K562 (cell line): Measurements from ENCODE around the gene ZNF680. TPM values are rescaled to one million over a fixed set of nuclear protein-coding genes. Genes with fewer than 3 reads are reported as not detected.

Experiments
- ATAC-seq: fragments of 200-7000 bp; cut with Tn5 transposase; 3 replicates; pipeline ENCODE4 v1.9.1; 2020; ENCODE audit warnings: moderate library complexity
- BruUV-seq: library from RNA; stranded (reverse); fragments of 400-500 nt; replicated peaks from 2 replicates; lab custom pipeline; 2021; lab: Mats Ljungman, UMichigan
- CTCF ChIA-PET: fragments of 300-600 bp; formaldehyde crosslinking; extraction: SDS; loops from one replicate; lab custom pipeline; 2021; ENCODE audit warnings: low intra/inter-chr PET ratio; lab: Yijun Ruan, JAX
- POLR2A ChIA-PET: fragments of 300-600, 350-650 bp; sonication (Branson Sonifier 250); formaldehyde crosslinking; extraction: SDS; loops from one replicate; lab custom pipeline; 2021; ENCODE audit warnings: antibody characterized with exemption, inconsistent platforms; lab: Yijun Ruan, JAX
- DNase-seq, 4 experiments: peaks; one replicate each; pipeline versions ENCODE4 v3.0.0 to v3.0.0-alpha.2; 2011 to 2018; ENCODE audit warnings: low spot score in 3 of 4, mixed read lengths in 3 of 4; ENCODE audit errors: extremely low read depth in 1 of 4
- FAIRE-seq: peaks from 2 replicates; lab custom pipeline; 2011; peaks lifted over from hg19 to GRCh38; lab: Jason Lieb, UNC
- H2AFZ ChIP-seq: 2 replicates; pipeline ENCODE4 v1.6.0; 2011; ENCODE audit warnings: low read depth, low read length, control low read depth, inconsistent platforms
- H3K27ac ChIP-seq: fragments of 200-600 bp; 3 replicates; pipeline ENCODE4 v1.8.0; 2011; ENCODE audit warnings: low read depth, mild to moderate bottlenecking, control low read depth, inconsistent platforms, low read length, moderate library complexity, mixed read lengths; ENCODE audit errors: extremely low read depth
- H3K27me3 ChIP-seq, 2 experiments: fragments of 300-600 bp in 1 of 2; 2 replicates in 1 of 2; 3 replicates in 1 of 2; pipeline versions ENCODE4 v1.6.0 to v1.8.0; 2011; ENCODE audit warnings: inconsistent platforms in 2 of 2, low read length in 2 of 2, mild to moderate bottlenecking in 1 of 2, mixed read lengths in 1 of 2, moderate library complexity in 1 of 2; ENCODE audit not compliant: control insufficient read depth in 2 of 2, insufficient read depth in 2 of 2
- H3K36me3 ChIP-seq: fragments of 300-600 bp; 3 replicates; pipeline ENCODE4 v1.8.0; 2011; ENCODE audit warnings: mild to moderate bottlenecking, low read length, inconsistent platforms; ENCODE audit not compliant: control insufficient read depth, insufficient read depth
- H3K4me1 ChIP-seq, 2 experiments: fragments of 200-600 bp in 1 of 2; replicated peaks in 1 of 2; 2 replicates in 1 of 2; 3 replicates in 1 of 2; pipeline versions ENCODE4 v1.5.1 to v1.8.0; 2011; ENCODE audit warnings: inconsistent platforms in 2 of 2, low read length in 2 of 2, mild to moderate bottlenecking in 1 of 2, mixed read lengths in 1 of 2, moderate library complexity in 1 of 2; ENCODE audit not compliant: control insufficient read depth in 2 of 2, insufficient read depth in 2 of 2
- H3K4me2 ChIP-seq: 2 replicates; pipeline ENCODE4 v1.6.1; 2011; ENCODE audit warnings: low read length, control low read depth, inconsistent platforms, mixed read lengths; ENCODE audit not compliant: insufficient read depth
- H3K4me3 ChIP-seq: fragments of 200-600 bp; sonication (generic), shearing (Covaris generic); 2 replicates; pipeline ENCODE4 v1.5.1; 2016; ENCODE audit warnings: control low read depth, inconsistent platforms
- H3K79me2 ChIP-seq: fragments of 200-600 bp; 3 replicates; pipeline ENCODE4 v1.8.0; 2011; ENCODE audit warnings: low read length, inconsistent platforms; ENCODE audit not compliant: control insufficient read depth, insufficient read depth
- H3K9ac ChIP-seq, 2 experiments: 2 replicates each; pipeline versions ENCODE4 v1.6.0 to v1.6.1; 2011; ENCODE audit warnings: low read depth in 2 of 2, low read length in 2 of 2, control low read depth in 1 of 2, inconsistent platforms in 1 of 2, mild to moderate bottlenecking in 1 of 2, mixed read lengths in 1 of 2; ENCODE audit not compliant: insufficient read depth in 1 of 2
- H3K9me1 ChIP-seq: one replicate; pipeline ENCODE4 v1.6.0; 2011; ENCODE audit warnings: inconsistent platforms, mild to moderate bottlenecking, low read length, moderate library complexity; ENCODE audit not compliant: control insufficient read depth, insufficient read depth
- H3K9me3 ChIP-seq: replicated peaks from 2 replicates; pipeline ENCODE4 v1.5.1; 2011; ENCODE audit warnings: low read depth, low read length, inconsistent platforms; ENCODE audit not compliant: control insufficient read depth, insufficient read depth
- H4K20me1 ChIP-seq: replicated peaks from 2 replicates; pipeline ENCODE4 v1.6.1; 2011; ENCODE audit warnings: low read length, inconsistent platforms, mixed read lengths; ENCODE audit not compliant: control insufficient read depth, insufficient read depth
- ARID1B ChIP-seq: fragments of 450-650 bp; IDR thresholded peaks from 2 replicates; pipeline ENCODE4 v1.6.1; 2016; ENCODE audit warnings: antibody characterized with exemption, mild to moderate bottlenecking, inconsistent platforms
- C11orf30 ChIP-seq: fragments of 450-650 bp; IDR thresholded peaks from 2 replicates; pipeline ENCODE4 v1.6.1; 2016; ENCODE audit warnings: low read depth, mild to moderate bottlenecking
- DPF2 ChIP-seq: fragments of 450-650 bp; IDR thresholded peaks from 2 replicates; pipeline ENCODE4 v1.6.1; 2016
- EP400 ChIP-seq: fragments of 450-650 bp; IDR thresholded peaks from 2 replicates; pipeline ENCODE4 v1.6.1; 2017; ENCODE audit warnings: antibody characterized with exemption, mild to moderate bottlenecking, moderate library complexity
- ESRRB ChIP-seq: fragments of 250-450 bp; sonication (Bioruptor Pico); IDR thresholded peaks from 2 replicates; pipeline ENCODE4 v1.5.0; 2020; ENCODE audit warnings: mild to moderate bottlenecking, moderate library complexity, borderline replicate concordance
- KDM5B ChIP-seq: fragments of 200-600 bp; sonication (generic); IDR thresholded peaks from 2 replicates; pipeline ENCODE4 v1.6.1; 2012; ENCODE audit warnings: low read depth, mild to moderate bottlenecking, moderate library complexity, low read length, control low read depth, inconsistent platforms; ENCODE audit not compliant: insufficient replicate concordance
- MAFF ChIP-seq: IDR thresholded peaks from 2 replicates; pipeline ENCODE4 v1.6.1; 2012; ENCODE audit warnings: low read length, improper control_type of control experiment
- MAFG ChIP-seq: fragments of 450-650 bp; conservative IDR thresholded peaks from 2 replicates; pipeline ENCODE4 v1.6.1; 2016; ENCODE audit warnings: missing genetic modification characterization, missing compliant biosample characterization
- MAFK ChIP-seq: IDR thresholded peaks from 2 replicates; pipeline ENCODE4 v1.6.1; 2011; ENCODE audit warnings: low read length, improper control_type of control experiment
- NFE2 ChIP-seq: IDR thresholded peaks from 2 replicates; pipeline ENCODE4 v1.6.1; 2014; ENCODE audit warnings: antibody characterized with exemption, low read depth
- NFE2L1 ChIP-seq: fragments of 450-650 bp; IDR thresholded peaks from 2 replicates; pipeline ENCODE4 v1.6.1; 2016; ENCODE audit warnings: missing genetic modification characterization, low read depth, mild to moderate bottlenecking, missing compliant biosample characterization, moderate library complexity, borderline replicate concordance
- SMARCE1 ChIP-seq: fragments of 450-650 bp; IDR thresholded peaks from 2 replicates; pipeline ENCODE4 v1.7.1; 2016; ENCODE audit warnings: mild to moderate bottlenecking
- ZNF316 ChIP-seq: fragments of 450-650 bp; IDR thresholded peaks from 2 replicates; pipeline ENCODE4 v1.6.1; 2016
- ZNF586 ChIP-seq: fragments of 450-650 bp; formaldehyde crosslinking; conservative IDR thresholded peaks from 2 replicates; pipeline ENCODE4 v1.4.0; 2020; ENCODE audit warnings: mild to moderate bottlenecking, moderate library complexity
- whole genome bisulfite sequencing: fragments of 100-300 bp; shearing (Covaris generic); methylation state at CpG from one replicate; pipeline ENCODE4 v1.1.6; 2016; ENCODE audit warnings: low coverage, mixed read lengths; ENCODE audit not compliant: insufficient coverage; ENCODE audit errors: missing lambda C conversion rate; 5-methylcytosine and 5-hydroxymethylcytosine counted together
- in situ Hi-C: fragments of 300-500 bp; cut with MboI; formaldehyde crosslinking; loops from 4 replicates; pipeline ENCODE4 v1.15.0; 2018; ENCODE audit warnings: inconsistent platforms, mixed read lengths
- intact Hi-C: fragments of 100-400 bp; cut with micrococcal nuclease; formaldehyde crosslinking; loops from 2 replicates; pipeline ENCODE4 v1.14.2; 2022
- polyA plus RNA-seq, 8 experiments: library from polyadenylated mRNA; depleted of rRNA in 4 of 8; stranded (reverse) in 5 of 8; unstranded in 3 of 8; fragments of >200 nt; fragmentation: Nextera tagmentation in 2 of 8; fragmentation: Illumina TruSeq in 1 of 8; extraction: Ambion mirVana in 2 of 8; extraction: Trizol in 1 of 8; gene quantifications; 2 replicates each; pipeline versions ENCODE4 v1.2.1 to v1.2.3, GENCODE V29; 2011 to 2014; ENCODE audit warnings: inconsistent platforms in 1 of 8, missing spikeins in 1 of 8
- total RNA-seq, 7 experiments: library from RNA; depleted of rRNA in 6 of 7; stranded (reverse); fragments of >200 nt in 6 of 7; fragmentation: Illumina TruSeq in 2 of 7; extraction: Trizol in 2 of 7; gene quantifications; 2 replicates each; pipeline versions ENCODE4 v1.2.1 to v1.2.3, GENCODE V29; 2011 to 2021; ENCODE audit warnings: low replicate concordance in 1 of 7
- TF ChIP-seq, protein P1 (sequence below): fragments of 450-650 bp; IDR thresholded peaks from 2 replicates; pipeline ENCODE4 v1.6.1; 2017; ENCODE audit warnings: antibody characterized with exemption, mild to moderate bottlenecking
- TF ChIP-seq, protein P2 (sequence below): sonication (generic); formaldehyde crosslinking; IDR thresholded peaks from 2 replicates; pipeline ENCODE4 v1.9.0; 2022; ENCODE audit warnings: mild to moderate bottlenecking, missing genetic modification reagents
- TF ChIP-seq, protein P3 (sequence below): fragments of 250-450 bp; sonication (Bioruptor Pico); IDR thresholded peaks from 2 replicates; pipeline ENCODE4 v1.8.0; 2022; ENCODE audit warnings: inconsistent platforms

Gene ZNF680
- total and polyA plus RNA-seq, 9 of the 15 experiments (the other 6 are each of a cell fraction or from before 2014, with no cell fraction given), result 7.0 to 25.0 (median 12.0) TPM

DNA sequence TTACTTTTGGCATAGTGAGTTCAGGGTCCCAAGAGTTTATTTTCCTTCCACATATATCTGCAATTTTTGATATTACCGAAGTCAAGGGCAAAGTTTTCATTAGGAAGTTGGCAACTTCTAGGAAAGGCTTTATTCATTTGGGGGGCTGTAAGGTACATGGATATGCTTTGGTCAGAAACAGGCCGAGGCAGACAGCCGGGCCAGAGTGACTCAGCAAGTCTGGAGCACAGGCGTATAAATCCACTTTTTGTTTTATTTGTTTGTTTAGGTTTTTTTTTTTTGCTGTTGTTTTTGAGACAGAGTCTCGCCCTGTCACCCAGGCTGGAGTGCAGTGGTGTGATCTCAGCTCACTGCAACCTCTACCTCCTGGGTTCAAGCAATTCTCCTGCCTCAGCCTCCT is 3.7 kb downstream of the ZNF680 start:
- Histone ChIP-seq H3K27me3 (no peaks in the 10 kb centered on the region), H3K4me1 (peaks cover 0 to 4% of the 10 kb centered on the region in 2 experiments; a peak in 3 of 5 replicates), H3K9ac (peak overlapping the region; percentile 24 to 73; a peak in 3 of 4 replicates), H3K4me2 (peak overlapping the region; percentile 33), H3K4me3 (no peak overlapping the region), H3K79me2 (peaks cover 69% of the 10 kb centered on the region), H3K9me3 (no peaks in the 10 kb centered on the region), H3K9me1 (no peaks in the 10 kb centered on the region), H3K27ac (peak overlapping the region; percentile 33; the same call in 2 of the 3 replicates), H3K36me3 (peaks cover 5% of the 10 kb centered on the region; the same call in 1 of the 3 replicates), H2AFZ (no peak overlapping the region), H4K20me1 (no peaks in the 10 kb centered on the region)
- intact Hi-C loops (no loop called here), in situ Hi-C loops (no loop called here)
- WGBS, result 5% methylated on average over 5 of the region's 5 CpGs
- ChIA-PET POLR2A (no interaction called here), CTCF (no interaction called here)
- TF ChIP-seq, protein P1, sequence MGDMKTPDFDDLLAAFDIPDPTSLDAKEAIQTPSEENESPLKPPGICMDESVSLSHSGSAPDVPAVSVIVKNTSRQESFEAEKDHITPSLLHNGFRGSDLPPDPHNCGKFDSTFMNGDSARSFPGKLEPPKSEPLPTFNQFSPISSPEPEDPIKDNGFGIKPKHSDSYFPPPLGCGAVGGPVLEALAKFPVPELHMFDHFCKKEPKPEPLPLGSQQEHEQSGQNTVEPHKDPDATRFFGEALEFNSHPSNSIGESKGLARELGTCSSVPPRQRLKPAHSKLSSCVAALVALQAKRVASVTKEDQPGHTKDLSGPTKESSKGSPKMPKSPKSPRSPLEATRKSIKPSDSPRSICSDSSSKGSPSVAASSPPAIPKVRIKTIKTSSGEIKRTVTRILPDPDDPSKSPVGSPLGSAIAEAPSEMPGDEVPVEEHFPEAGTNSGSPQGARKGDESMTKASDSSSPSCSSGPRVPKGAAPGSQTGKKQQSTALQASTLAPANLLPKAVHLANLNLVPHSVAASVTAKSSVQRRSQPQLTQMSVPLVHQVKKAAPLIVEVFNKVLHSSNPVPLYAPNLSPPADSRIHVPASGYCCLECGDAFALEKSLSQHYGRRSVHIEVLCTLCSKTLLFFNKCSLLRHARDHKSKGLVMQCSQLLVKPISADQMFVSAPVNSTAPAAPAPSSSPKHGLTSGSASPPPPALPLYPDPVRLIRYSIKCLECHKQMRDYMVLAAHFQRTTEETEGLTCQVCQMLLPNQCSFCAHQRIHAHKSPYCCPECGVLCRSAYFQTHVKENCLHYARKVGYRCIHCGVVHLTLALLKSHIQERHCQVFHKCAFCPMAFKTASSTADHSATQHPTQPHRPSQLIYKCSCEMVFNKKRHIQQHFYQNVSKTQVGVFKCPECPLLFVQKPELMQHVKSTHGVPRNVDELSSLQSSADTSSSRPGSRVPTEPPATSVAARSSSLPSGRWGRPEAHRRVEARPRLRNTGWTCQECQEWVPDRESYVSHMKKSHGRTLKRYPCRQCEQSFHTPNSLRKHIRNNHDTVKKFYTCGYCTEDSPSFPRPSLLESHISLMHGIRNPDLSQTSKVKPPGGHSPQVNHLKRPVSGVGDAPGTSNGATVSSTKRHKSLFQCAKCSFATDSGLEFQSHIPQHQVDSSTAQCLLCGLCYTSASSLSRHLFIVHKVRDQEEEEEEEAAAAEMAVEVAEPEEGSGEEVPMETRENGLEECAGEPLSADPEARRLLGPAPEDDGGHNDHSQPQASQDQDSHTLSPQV, result 0 out of 2 replicates have a peak, but pooled peaks have one; percentile 47
- TF ChIP-seq C11orf30 (peak; percentile 84), EP400 (0 out of 2 replicates have a peak, but pooled peaks have one; percentile 20), ZNF586 (CRISPR knock-in tag) (no peak), ZNF316 (peak; percentile 92), DPF2 (0 out of 2 replicates have a peak, but pooled peaks have one; percentile 20), MAFK (peak; percentile 67; the same call in 1 of the 2 replicates), KDM5B (no peak), NFE2 (peak; percentile 92), SMARCE1 (peak; percentile 40; the same call in 1 of the 2 replicates), ARID1B (no peak), MAFF (peak; percentile 77), MAFG (tag) (peak; percentile 75), NFE2L1 (peak; percentile 55; the same call in 1 of the 2 replicates), ESRRB (no peak)
- TF ChIP-seq, protein P2, sequence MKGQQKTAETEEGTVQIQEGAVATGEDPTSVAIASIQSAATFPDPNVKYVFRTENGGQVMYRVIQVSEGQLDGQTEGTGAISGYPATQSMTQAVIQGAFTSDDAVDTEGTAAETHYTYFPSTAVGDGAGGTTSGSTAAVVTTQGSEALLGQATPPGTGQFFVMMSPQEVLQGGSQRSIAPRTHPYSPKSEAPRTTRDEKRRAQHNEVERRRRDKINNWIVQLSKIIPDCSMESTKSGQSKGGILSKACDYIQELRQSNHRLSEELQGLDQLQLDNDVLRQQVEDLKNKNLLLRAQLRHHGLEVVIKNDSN, result no peak
- TF ChIP-seq, protein P3, sequence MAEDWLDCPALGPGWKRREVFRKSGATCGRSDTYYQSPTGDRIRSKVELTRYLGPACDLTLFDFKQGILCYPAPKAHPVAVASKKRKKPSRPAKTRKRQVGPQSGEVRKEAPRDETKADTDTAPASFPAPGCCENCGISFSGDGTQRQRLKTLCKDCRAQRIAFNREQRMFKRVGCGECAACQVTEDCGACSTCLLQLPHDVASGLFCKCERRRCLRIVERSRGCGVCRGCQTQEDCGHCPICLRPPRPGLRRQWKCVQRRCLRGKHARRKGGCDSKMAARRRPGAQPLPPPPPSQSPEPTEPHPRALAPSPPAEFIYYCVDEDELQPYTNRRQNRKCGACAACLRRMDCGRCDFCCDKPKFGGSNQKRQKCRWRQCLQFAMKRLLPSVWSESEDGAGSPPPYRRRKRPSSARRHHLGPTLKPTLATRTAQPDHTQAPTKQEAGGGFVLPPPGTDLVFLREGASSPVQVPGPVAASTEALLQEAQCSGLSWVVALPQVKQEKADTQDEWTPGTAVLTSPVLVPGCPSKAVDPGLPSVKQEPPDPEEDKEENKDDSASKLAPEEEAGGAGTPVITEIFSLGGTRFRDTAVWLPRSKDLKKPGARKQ, result no peak
- DNase-seq, result peak in 2 of 4 experiments; percentile 28 to 51
- ATAC-seq, result peak; percentile 33
- no TSS peak for BruUV-seq
- no peak for FAIRE-seq
